DMS53 treated with DMSO at 0.1 percent for 48 hours (cell line): ENCODE data around the gene UBE2N.
"Not testable (repeated sequence)": the region's sequence is repeated elsewhere in the genome, so short reads cannot be mapped to it uniquely, and the experiment has no call there.

ENCODE experiments used
- DNase-seq: peaks from one replicate; lab custom pipeline; 2025; ENCODE audit not compliant: unreplicated experiment; lab: John Stamatoyannopoulos, UW

Gene UBE2N

DNA sequence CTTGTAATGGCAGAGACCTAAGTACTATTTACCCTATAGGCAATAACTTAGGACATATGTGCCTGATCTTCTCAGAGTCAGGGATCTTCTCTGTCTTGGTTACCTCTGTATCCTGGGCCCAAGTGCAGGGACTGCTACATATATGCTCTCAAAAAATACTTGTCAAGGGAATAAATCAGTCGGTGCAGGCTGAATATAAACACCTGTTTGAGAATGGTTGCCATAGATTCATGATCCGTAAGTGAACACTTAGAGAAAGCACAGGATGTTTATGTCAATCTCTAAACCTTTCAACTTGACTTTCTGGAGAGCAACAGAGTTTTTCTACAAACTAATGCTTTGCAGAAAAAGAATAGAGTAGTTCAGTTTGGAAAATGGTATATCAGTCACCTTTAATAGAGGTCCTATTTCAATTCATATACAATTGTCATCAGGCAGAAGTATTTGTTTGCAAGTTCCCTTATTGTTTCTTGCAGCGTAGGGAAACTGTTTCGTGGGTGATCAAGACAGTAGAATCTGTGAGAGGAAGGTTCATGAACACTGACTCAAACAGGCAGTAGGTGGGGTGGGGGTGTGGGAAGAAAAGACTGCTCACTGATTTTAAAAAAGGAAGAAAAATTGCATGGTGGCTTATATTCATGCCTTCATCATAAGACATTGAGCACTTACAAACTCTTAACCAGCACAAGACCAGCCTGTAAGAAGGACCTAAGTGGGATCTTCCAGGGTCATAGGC lies 6.0 kb upstream of the UBE2N start:
- no peak for DNase-seq

DNA sequence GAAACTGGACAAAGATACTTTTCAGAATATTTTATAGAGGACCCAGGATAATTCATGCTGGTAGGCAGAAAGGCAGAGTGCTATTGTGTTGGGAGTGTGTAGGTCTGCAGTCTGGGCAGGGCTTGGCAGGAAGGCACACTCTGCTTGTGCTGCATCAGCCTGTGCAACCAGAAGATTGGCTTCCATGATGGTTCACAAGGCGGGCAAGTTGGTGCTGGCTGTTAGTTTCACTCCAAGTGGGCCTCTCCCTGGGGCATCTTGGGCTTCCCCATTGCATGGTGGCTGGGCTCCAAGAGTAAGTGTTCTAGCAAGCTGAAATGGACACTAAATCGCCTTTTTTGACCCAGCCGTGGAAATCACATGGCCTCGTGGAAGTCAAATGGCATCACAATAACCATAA lies 1.8 kb upstream of the UBE2N start:
- DNase-seq = no peak

DNA sequence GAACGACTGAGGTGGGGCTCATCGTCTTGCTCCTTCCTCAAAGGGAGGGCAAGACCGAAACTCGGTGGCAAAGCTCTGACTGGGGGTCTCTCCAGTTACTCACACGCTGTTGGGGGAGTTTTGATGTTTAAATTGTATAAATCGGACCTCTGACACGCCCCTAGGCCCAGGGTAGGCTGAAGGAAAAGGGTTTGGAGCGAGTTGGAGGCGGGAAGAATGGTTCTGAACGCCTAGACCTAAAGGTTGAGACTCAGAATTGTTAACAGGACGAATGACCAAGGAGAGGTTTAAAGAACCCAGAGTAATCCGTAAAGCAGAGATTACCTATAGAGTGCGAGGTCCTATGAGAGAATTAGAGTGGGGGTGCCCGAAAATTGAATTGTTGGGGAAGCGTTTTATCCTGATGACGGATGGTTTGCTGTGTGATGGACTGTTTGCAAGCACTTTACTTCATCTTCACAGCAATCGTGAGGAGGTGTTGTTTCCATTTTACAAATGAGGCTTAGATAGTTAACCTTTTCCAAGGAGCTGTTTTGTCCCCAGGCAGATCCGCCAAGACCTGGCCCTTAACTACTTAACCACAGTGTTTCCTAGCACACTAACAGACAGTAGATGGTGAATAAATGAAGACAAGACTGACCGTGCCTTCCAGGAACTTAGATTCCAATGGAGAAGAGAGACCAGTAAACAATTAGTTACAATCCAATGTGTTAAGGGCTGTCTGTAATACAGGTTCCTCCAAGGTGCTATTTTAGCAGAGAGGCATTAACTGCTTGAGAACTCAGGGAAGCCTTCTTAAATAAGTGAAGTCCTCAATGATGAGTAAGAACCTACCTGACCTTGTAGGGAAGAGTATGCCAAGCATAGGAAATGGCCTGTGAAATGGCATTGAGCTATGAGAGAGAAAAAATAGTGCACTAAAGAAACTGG lies 929 bp upstream of the UBE2N start:
- DNase-seq = peak; percentile 62

DNA sequence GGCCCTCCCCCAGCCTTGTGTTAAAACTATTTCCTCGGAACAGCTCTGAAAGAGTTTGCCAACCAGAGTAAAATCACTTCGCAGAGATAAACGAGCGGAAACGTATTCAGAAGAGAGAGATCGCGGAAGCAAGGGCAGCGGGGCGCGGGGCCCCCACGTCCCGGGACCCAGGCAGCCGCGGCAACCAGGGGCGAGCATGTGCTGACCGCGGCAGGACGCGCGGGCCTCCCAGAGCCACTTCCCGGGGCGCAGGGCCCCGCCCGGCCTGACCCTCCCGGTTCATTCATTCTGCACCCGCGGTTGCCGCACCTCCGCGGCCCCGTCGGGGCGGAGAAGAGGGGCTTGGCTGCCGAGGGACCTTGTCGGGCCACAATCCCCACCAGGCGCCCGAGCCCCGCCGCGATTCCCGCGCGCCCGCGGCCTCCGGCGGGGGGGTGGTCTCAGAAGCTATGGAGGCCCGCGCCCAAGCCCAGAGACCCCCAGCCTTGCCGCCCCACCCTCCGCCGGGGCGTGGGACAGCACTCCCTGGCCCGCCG lies 598 bp downstream of the UBE2N start:
- DNase-seq = peak; percentile 17

DNA sequence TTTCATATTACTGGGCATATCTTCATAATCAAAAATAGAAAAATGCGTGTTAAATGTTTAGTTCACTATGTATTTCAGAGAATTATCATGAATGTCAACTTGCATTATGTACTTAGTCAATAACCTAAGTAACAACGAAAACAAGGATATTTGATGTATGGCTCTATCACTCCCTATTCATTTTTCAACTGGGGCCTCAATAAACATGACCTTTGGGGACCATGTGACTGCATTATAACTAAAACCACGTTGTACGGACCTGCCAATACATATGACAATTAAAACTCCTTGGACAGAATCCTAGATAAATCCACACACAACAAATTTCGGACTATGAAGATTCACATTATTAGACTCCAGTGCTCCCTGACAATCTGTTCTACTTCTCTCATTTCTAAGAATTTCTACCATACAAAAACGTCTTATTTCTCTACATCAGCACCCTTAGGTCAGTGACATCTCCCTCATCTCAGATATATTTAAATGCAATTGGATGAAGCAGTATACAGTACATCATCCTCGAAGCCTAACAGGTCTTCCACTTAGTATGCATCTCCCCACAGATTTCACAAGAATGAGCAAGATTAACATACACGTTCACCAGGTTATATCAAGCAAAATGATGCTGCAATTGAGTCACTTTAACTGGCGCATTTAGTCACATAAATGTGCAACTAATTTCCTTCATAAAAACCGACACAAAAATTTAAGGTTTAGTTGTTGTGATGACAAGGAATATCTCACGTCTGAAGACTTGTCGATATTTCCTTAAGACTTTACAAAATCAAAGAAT lies 1.5 kb downstream of the UBE2N start:
- DNase-seq = no peak

DNA sequence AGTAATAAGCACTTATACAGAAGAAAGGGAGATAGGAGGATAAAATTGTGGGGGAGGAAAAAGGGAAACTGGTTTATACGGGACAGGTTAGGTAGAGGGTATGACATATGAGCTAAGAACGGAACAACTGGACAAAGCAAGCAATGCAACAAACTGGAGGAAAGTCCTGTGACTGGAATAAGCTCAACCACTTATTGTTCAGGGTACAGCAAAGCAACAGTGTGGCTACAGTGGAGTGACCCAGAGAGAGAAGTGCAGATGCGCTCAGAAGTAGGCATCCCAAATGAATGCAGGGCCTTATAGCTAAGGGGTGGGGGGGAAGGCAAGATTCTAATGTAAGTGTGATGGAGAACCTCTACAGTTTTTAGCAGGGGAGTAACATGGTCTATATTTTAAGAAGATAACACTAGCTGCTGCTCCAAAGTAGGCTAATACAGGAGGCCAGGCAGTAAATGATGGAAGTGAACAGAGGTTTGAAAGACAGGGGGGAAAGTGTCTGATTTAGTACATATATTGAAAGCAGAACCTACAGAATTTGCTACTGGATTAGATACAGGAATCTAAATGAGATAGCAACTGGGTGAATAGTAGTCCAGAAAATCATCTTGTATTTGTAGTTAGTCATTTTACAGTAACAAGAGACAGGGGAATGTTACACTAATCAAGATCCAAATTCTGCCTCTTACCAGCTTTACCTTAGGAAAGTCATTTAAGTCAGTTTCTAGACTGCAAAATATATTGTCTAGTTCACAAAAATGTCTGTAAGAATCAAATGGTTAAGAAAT lies 3.3 kb downstream of the UBE2N start:
- DNase-seq = no peak

DNA sequence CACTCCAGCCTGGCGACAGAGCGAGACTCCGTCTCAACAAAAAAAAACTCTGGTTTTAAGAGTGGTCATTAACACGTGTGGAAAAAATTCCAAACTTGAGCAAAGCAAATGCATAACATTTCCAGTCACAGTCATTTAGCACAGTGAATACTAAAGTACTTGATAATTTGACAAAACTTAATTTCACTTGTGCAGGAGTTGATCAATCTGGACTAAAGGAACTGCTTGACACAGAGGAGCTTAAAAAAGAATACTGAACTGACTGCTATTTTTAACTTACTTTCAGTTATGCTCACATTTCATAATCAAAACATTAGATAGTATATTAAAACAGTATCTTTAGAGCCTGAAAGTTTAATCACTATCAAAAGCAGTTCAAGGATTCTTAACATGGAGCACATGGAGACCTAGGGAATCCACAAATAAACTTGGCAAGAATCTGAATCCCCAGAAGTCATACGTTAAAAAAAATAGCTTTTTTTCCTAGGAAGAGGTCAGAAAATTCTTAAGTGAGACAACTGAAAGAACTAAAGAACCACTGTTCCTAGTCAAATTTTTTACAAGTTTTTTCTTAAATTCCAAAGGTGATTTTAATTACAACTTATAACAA lies 7.4 kb downstream of the UBE2N start:
- no peak for DNase-seq

DNA sequence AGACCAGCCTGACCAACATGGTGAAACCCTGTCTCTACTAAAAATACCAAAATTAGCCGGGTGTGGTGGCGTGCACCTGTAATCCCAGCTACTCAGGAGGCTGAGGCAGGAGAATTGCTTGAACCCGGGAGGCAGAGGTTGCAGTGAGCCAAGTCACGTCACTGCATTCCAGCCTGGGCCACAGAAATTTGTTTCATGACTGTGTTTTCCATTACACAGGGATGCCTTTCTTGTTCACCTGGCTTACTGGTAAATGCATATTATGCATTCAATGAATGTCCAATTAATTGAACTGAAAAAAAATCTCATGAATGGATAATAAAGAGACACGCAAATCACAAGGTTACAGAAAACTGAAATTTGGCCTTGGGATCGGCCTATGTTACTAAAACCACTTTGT lies 9.7 kb downstream of the UBE2N start:
- DNase-seq = not testable (repeated sequence)

DNA sequence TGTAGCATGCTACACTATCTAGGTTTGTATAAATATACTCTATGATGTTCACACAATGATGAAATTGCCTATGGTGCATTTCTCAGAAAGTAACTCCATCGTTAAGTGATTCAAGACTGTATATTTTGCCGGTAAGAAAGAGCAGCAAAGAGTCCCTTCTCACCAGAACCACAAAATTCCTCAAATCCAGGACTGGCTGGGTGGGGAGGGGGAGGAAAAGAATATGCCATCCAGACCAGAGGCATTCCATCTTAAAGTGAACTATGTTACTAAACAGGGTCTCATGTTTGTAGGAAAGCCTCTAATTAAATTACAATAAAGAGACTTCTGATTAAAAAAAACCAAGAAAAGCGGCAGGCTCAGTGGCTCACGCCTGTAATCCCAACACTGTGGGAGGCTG lies 11.5 kb downstream of the UBE2N start:
- DNase-seq = no peak

DNA sequence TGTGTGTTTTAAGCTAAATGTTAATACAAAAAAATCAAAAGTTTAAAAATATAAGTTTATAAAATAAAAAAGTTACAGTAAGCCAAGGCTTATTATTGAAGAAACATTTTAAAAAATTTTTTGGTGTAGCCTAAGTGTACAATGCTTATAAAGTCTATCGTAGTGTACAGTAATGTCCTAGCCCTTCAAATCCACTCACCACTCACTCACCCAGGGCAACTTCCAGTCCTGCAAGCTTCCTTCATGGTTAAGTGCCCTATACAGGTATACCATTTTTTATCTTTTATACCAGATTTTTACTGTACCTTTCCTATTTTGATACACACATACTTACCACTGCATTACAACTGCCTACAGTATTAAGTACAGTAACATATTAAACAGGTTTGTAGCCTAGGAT lies 11.9 kb downstream of the UBE2N start:
- DNase-seq = no peak

DNA sequence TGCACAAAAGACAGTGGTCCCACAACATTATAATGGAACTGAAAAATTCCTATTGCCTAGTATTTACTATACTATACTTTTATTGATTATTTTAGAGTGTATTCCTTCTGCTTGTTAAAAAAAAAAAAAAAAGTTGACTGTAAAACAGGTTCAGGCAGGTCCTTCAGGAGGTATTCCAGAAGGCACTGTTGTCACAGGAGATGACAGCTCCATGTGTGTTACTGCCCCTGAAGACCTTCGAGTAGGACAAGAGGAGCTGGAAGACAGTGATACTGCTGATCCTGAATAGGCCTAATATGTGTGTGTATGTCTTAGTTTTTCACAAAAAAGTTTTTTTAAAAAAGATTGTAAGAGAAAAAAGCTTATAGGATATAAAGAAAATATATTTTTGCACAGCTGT lies 12.3 kb downstream of the UBE2N start:
- no peak for DNase-seq

DNA sequence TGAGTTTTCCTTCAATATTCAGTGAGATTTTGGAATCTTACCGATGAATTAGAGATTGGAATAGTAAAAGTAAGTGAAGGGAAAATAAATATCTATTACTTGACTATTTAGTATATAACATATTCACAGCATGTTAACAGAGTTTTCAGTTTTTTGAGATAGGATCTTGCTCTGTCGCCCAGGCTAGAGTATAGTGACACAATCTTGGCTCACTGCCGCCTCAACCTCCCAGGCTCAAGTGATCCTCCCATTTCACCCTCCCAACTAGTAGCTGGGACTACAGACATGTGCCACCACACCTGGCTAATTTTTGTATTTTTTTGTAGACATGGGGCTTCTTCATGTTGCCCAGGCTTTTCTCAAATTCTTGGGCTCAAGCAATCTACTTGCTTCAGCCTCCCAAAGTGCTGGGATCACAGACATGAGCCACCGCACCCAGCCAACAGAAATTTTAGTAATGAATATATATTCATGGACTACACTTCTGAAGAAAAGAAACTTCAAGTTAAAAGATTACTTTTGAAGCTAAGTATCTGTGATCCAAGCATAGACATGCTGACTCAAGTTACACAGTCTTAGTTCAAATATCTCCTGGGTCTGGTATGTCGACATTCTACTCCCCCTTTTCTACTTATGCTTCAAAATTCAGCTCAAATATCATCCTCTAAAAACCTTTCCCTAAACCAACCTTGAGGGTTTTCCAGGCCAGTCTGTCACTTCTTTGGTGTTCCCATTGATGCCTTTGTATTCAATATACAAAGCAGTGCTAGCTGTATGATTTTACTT lies 13.8 kb downstream of the UBE2N start:
- no peak for DNase-seq

DNA sequence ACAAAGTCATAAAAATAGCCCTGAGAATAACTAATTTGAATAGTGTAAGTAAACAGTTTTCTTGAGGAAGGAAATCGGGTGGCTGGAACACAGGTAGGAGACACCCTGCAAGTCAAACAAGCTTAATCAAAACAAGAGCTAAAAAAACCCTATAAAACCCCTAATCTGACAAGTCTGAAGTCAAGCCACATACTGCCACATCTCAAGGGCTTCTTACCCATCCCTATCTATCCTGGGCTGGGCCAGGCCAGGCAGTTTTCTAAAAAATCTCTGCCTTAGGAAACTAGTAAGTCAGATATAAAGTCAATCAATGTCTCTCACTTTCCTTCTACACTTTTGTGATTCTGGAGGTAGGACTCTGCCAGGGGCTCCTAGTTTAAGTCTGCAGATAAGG lies 15.3 kb downstream of the UBE2N start:
- no peak for DNase-seq

DNA sequence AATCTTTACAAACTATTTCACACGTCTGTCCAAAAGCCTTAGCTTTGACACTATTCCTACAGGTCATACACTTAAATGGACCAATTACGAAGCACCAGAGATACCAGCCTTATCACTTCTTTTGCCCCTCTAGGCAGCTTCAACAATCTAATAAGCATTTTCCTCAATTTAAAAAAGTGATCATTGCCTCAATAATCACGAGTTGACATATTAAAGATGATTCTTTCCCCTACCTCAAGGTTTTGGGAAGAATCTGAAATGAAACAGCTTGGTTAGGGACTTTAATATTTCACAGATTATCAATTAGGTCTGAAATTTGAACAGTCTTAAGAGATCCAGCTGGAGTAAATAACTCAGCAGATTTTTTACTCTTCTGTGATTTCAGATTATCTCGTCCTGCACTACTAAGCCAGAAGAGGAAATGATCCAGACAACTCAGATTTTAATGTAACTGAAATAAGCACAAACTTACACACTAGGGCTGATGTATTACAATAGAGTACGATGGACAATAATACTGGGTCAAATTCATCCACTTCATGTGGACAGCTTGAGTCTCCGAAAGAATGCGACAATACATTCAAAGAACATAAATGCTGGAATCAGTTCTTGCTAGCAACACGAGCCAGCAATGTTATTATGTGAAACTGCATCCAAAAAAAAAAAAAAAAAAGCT lies 15.9 kb downstream of the UBE2N start:
- DNase-seq = no peak

DNA sequence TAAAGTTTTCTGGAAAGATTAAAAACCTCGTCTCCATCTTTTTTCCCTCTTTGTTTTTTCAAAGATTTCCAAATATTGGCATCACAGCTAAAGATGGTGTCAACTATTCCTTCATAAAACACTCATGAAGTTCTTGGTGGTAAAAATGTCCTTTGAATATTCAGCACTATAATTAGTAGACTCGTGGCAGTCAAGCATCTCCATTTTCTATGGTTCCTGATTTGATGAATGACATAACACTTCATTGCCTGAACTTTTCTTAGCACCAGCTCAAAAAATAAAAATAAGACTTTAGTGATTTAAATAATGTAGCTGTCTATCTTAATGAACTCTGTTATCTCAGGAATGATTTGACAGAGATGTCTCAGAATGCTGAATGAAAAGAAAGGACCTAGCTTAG lies 19.7 kb downstream of the UBE2N start:
- DNase-seq = no peak

DNA sequence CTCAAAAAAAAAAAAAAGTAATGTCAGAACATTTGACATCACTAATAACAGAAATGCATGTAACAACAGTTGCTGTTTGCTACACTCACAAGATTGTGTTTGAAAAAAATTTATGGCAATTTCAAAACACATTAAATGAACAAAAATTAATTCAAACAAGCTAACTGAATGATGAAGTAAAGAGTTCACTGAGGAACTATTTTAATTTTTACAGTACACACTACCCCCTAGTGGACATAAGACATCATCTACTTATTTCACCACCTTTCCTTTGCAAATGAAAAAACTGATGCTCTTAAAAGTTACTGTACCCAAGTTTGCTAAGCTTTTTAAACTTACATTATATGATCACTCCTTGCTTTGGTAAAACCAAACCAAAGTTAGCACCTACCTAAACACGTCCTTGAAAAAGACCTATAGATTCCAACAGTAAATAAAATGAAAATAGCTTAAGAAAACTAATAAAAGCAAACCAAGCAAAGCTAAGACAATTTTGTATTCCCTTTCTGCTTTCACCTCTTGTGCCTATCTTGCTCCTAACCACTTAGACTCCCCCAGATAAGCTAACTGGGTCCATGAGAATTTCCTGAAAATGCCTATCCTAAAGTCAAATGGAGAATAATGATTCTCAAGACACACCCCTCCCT lies 22.2 kb downstream of the UBE2N start:
- peak; percentile 54 for DNase-seq

DNA sequence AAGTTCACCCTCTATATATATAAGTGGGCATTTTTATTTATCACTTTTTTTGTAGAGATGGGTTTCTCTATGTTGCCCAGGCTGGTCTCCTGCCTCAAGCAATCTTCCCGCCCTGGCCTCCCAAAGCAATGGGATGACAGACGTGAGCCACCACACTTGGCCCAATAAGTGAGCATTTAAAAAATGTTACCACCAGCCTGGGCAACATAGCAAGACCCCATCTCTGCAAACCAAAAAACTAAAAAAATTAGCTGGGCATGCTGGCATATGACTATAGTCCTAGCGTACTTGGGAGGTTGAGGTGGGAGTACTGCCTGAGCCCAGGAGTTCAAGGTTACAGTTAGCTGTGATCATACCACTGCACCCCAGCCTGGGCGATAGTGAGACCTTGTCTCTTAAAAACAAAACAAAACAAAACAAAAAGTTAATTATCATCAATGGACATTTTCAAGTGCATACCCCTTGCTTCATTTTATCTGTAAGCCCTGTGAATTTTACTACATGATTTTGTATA lies 23.7 kb downstream of the UBE2N start:
- no peak for DNase-seq
